GM20000 (cell line): ENCODE measurements around the gene PTH2.

Experiments
- DNase-seq: peaks from one replicate; pipeline ENCODE4 v3.0.0; 2012; ENCODE audit warnings: low spot score
- CTCF ChIP-seq: IDR thresholded peaks from 2 replicates; pipeline ENCODE4 v1.5.1; 2012; ENCODE audit warnings: mild to moderate bottlenecking, control low read depth; ENCODE audit errors: extremely low read depth, missing control alignments

Gene PTH2

GRCh38 chr19:49414256-49414655 lies 9.0 kb downstream of the PTH2 start:
- peak; percentile 19 for DNase-seq
- no peak for TF ChIP-seq CTCF

- DNase-seq = no peak
- TF ChIP-seq CTCF = no peak
Measured at GRCh38 chr19:49413348-49413747, 9.9 kb downstream of the PTH2 start.

DNA sequence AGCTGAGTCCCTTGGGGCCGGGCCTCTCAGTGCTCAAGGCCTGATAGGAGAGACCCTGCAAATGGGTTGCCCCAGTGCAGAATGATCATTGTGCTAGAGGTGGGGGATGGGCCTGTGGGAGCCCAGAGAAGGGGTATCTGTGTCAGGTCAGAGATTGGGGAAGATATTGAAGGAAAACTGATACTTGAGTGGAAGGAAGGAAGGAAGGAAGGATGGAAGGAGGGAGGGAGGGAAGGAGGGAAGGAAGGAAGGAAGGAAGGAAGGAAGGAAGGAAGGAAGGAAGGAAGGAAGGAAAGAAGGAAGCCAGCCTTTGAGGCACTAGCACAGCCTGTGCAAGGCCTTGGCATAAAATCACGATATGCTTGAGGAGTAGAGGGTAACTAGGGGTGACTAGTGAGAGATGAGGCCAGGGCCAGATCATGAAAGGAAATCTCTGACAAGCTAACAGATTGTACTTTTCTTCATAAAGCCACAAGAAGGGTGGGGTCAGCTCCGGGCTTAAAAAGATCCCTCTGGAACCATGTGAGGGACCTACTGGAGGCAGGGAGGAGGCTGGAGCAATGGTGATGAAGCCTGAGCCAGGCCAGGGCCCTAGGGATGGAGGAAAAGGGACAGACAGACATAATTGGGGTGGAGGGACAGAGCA lies 11.4 kb downstream of the PTH2 start:
- DNase-seq = no peak
- no peak for TF ChIP-seq CTCF

GRCh38 chr19:49409441-49410029 lies 13.7 kb downstream of the PTH2 start:
- TF ChIP-seq CTCF = no peak
- DNase-seq = peak; percentile 56

- no peak for TF ChIP-seq CTCF
- peak; percentile 33 for DNase-seq
Measured at GRCh38 chr19:49408816-49409440, 14.3 kb downstream of the PTH2 start.

DNA sequence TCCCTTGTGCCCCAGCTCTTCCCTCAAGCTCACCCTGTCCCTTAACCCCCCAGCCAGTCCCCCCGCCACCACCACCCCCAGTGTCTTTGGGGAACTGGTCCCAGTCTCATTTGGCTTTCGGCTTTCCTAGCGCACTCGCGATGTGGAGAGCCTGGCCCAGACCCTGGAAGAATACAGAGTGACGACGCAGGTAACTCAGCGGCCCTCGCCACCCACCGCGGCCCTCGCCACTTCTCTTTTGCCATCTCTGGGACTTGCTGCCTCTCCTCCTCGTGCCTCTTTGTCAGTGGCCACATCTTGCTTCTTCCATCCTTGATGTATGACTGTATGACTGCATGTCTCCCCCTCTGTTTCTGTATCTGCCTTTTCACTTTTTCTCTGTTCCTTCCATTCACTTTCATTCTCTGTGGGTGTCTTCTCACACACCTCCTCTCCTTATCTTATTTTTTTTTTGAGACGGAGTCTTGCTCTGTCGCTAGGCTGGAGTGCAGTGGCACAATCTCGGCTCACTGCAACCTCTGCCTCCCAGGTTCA lies 15.7 kb downstream of the PTH2 start:
- no peak for DNase-seq
- no peak for TF ChIP-seq CTCF

DNA sequence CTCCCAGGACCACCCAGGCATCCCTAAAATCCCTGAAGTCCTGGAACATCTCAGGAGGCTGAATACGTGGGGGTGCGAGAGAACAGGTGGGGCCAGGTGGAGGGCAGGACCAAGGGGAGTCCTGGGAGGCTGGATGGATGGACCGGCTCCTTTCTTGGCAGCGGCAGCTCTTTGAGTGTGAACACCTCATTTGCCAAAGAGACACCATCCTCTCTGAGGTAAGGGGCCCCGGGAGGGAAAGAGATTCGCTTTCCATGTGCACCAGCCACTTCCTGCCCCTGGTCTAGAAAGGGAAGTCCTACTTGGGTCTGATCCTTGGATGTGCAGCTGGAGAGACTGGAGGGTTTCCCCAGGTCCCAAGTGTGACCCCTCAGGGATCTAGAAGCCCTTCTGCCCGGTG lies 16.2 kb downstream of the PTH2 start:
- no peak for TF ChIP-seq CTCF
- no peak for DNase-seq
